NCI-H1048 (cell line): ENCODE results near the gene NDN.
"Not testable (repeated sequence)": the region's sequence is repeated elsewhere in the genome, so short reads cannot be mapped to it uniquely, and the experiment has no call there.

Source experiments
- DNase-seq: peaks from one replicate; lab custom pipeline; 2025; lab: John Stamatoyannopoulos, UW

NDN gene

GRCh38 chr15:23687143-23687470 lies at the start of gene NDN:
Gene NDN, minus strand, starts transcription at chr15:23687305. Its CDS starts 88 bp downstream, at chr15:23687217.
- DNase-seq: no peak

DNA sequence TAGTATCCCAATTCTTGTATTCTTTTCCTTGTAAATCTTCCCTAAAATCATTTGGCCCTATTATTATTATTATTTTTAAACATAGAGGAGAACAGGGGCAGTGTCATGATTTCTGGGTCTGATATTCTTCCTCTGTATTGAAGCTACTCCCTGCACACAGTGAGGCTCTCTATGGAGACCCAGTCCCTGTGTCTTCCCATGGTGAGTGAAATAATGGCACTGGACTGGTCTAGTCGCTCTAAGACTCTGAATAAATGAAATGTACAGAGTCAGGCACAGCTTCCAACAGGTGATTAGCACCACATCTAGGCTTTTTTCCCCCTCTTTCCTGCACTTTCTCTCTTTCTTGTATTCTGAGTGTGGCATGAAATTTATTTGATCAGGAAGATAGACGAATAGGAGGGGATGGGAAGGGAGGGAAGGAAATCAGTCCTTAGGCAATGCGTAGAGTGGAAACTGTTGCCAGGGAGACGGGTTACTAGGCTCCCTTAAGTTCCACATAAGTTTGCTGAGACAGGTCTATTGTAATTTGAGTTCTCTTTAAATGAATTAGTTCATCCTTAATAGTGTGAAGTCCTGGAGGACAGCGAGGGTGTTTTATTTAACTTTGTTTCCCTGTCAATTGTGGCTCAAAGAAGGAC lies 49.0 kb upstream of the NDN start:
- no peak for DNase-seq

DNA sequence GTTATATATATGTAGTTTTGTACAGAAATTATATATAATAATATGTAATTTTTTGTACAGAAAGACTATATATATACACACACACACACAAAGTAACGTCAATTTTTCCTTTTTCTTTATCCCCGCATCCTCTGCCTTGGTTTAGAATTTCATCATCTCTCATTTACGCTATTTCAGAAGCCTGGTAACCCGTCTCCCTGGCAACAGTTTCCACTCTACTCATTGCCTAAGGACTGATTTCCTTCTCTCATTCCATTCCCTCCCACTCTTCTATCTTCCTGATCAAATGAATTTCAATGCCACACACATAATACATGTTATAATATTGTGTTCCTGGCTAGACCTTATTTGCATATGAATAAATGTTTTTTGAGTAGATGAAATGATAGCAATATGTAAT lies 47.8 kb upstream of the NDN start:
- no peak for DNase-seq

GRCh38 chr15:23713874-23714656 lies 27.0 kb upstream of the NDN start:
- DNase-seq: not testable (repeated sequence)

DNA sequence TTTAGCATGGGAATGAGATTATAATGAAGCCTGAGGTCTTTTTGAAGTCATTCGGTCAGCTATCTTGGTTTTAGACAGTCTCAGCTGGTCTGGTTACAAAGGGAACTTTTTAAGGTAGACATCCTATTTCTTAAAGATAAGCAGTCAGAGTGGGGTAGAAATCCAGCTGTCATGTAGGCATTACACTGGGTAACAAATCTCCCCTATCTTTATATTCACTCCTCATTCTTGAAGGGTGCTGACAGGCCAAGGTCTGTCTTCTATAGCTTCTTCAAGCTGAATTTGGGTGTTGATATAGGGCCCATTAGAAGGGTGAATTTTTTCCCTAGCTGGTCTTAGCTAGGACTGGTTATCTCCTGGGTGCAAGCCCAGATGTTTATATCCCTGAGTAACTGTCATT lies 21.2 kb upstream of the NDN start:
- DNase-seq: no peak

DNA sequence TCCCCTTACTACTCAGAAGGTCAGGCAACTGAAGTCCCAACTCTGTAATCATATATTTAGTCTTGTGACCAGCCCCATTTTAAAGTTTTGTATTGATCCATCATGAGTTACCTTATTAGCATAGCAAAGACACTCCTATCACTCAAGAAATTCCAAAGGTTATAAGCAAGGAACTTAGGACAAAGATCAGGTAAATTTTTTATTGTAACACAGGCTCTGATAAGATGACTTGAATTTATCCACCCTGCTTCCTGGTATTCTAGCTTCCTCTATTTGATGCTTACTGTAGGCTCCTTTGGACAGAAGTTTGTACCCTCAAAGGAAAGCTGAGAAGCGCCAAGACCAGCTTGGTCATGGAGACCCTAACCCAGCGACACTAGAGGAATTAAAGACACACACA lies 8.2 kb upstream of the NDN start:
- no peak for DNase-seq

DNA sequence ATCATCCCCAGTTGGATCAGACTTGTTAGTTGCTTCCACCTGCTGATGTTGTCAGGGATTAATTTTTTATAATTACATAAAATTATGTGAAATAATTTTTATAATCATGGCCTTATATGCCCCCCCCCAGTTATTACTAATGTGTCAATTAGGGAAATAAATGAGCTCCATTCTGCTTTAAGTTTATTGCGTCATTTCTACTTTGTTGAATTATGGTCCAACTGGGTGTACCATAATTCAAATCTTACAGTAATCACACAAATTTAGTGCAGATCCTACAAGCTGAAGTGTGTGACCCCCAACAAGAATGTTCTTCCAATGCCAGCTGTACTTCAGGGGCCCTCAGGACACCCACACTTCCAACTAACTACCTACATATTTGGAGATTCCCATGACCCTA lies 7.5 kb upstream of the NDN start:
- no peak for DNase-seq

- no peak for DNase-seq
These were observed 3.3 kb upstream of the NDN start for GRCh38 chr15:23690450-23690852.

GRCh38 chr15:23690015-23690414 lies 2.9 kb upstream of the NDN start:
- no peak for DNase-seq

- DNase-seq: no peak
These were observed 501 bp downstream of the NDN start for GRCh38 chr15:23686466-23687142.

GRCh38 chr15:23671481-23671880 lies 15.6 kb downstream of the NDN start:
- DNase-seq: no peak

DNA sequence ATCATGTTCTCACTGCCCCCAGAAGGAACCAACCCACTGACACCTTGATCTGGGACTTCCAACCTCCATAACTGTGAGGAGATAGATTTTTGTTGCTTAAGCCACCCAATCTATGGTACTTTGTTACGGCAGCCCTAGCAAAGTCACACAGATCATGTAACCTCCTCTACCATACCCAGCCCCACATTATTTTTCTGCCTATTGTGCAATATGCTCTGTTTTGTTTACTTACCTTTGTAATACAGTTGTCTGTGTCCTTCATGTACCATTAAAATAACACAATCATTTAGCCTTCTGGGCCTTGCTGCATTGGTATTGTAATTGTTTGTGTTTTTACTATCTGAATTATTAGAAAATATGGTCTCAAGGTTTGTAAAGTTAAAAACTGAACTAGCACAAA lies 16.1 kb downstream of the NDN start:
- DNase-seq: no peak

- DNase-seq: no peak
These were observed 23.9 kb downstream of the NDN start for GRCh38 chr15:23663232-23663631.

DNA sequence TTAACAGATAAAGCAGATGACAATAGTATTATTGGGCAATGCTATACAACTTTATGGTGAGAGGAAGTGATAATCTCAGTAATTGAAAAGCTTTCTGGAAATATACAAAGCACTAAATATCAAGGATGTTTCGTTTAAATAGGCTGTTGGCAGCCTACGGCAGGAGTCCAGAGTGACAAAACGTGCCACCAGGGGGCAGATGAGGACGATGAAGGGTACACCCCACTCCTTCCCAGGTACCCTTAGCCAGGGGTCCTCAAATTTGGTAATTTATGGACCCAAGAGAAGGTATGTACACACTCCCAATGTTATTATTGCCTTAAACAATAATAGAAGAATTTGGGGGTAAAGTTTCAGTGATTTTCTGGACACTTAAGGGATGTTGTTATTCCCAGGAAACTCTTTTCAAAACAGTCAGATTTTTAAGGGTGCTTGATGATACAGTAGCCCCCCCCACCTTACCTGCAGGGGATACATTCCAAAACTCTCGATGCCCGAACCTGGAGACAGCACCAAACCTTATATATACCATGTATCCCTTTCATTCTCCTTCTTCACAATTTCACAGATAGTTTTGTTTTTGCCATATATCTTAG lies 38.1 kb downstream of the NDN start:
- DNase-seq: no peak

DNA sequence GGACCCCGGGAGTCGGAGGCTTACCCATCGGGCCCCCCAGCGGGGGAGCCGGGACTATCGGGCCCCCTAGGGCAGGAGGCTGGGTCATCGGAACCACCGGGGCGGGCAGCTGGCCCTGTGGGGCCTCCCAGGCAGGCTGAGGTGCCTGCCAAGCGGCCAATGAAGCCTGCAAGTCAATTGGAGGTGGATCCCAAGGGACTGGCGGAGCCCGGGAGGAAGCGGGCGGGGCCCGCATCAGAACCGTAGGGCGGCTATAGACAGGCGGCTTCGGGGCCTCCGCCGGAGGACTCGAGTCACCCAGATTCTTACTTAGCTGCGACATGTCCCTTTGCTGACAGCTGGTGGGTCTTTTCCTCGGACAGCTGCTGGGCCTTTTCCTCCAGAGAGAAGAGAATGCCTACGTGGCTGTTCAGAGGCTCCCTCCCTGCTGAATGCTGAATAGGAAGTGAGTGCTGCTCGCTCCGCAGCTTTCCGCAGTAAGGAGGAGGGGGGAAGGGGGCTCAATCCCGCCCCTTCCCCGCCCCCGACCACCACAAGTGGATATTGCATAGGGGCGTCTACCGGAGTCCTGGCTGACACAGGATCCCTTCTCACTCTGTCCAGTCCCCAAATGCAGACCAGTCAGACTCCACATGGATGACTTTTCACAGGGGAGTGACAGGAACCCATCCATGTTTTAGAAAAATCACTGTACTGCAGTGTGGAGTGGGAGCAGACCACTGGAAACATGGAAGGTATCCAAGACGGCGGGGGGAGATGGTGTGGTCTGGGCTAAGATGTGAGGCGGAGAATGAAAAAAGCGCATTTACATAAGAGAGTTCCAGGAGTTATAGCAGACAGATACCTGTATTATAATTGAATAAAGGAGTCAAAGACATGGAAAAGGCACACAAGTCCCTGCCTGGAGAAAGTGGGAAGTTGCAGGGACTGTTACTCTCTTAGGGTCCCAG lies 39.4 kb downstream of the NDN start, which contains the start of gene MAGEL2:
MAGEL2 (minus strand) TSS at position 447 of the 950 bp plus-strand sequence; CDS start at position 322, 125 bp downstream.
- no peak for DNase-seq

GRCh38 chr15:23647001-23647295 lies 40.2 kb downstream of the NDN start:
- no peak for DNase-seq

DNA sequence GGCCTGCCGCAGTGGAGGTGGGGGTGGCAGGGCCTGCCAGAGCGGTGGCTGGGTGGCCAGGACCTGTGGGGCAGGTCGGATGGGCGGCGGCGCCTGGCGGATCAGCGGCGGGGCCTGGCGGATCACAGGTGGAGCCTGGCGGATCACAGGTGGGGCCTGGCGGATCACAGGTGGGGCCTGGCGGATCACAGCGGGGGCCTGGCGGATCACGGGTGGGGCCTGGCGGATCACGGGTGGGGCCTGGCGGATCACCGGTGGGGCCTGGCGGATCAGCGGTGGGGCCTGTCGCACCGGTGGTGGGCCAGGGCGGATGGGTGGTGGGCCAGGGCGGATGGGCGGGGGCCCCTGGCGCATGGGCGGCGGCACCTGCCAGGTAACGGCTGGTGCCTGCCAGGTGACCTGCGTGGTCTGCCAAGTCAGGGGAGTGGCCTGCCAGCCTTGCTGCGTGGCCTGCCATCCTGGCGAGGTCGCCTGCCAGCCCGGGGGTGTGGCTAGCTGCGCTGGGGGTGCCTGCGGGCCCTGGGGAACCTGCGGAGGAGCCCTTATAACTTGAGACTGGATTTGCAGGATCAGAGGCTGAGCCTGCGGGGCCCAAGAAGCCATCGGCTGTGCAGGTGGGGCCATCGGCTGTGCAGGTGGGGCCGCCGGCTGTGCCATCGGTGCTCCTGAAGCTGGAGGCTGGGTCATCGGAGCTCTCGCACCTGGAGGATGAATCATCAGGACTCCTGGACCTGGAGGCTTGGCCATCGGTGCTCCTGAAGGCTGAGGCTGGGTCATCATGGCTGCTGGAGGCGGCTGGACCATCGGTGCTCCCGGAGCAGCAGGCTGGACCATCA lies 40.7 kb downstream of the NDN start:
- DNase-seq: no peak

- no peak for DNase-seq
These were observed 41.5 kb downstream of the NDN start for GRCh38 chr15:23645371-23646164.

- no peak for DNase-seq
These were observed 42.3 kb downstream of the NDN start for GRCh38 chr15:23644829-23645228.

- peak; percentile 18 for DNase-seq
These were observed 44.6 kb downstream of the NDN start for GRCh38 chr15:23642413-23643044.
